GM18868 (cell line): ENCODE data around the gene CROCC2.

Source experiments
- ATAC-seq: cut with Tn5 transposase; IDR thresholded peaks from one replicate; pipeline ENCODE4 v1.9.1; 2021; ENCODE audit warnings: mild to moderate bottlenecking, moderate library complexity; ENCODE audit not compliant: unreplicated experiment

CROCC2 gene

DNA sequence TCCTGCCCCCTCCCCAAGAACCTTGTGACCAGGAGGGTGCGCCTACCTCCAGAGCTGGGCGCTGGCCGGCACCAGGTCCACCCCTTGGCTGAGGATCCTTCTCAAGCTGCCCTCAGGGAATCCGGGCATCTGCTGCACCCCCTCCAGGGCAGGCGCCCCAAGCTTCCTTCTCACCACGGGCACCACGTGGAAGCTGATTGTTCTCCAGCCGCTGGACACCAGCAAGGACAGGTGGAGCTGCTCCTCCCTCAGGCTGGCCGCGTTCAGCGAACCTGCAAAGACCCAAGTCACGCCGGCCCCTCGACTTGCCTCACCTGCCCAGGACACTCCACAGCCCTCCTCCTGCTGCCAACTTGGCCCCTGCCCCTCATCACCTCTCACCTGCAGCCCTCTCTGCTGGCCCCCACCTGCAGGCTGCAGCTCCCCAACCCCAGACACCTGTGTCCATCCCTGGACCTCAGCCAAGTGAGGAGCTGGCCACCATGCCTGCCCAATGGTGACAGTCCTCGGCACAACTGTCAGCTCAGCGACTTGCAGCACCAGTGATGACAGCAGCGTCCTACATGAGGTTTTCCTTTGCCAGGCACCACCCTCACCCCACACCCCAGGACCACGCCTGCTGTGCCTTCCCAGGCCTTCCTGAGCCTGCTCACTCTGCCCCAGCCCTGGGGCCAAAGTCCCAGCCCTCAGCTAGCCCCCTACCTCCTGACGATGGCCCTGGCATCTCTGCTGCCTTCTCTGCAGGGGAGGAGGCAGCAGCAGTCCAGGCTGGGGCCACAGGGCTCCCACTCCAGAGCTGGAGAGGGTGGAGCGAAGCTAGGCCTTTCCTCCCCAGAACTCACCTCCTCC lies 14.4 kb upstream of the CROCC2 start:
- ATAC-seq = no peak

DNA sequence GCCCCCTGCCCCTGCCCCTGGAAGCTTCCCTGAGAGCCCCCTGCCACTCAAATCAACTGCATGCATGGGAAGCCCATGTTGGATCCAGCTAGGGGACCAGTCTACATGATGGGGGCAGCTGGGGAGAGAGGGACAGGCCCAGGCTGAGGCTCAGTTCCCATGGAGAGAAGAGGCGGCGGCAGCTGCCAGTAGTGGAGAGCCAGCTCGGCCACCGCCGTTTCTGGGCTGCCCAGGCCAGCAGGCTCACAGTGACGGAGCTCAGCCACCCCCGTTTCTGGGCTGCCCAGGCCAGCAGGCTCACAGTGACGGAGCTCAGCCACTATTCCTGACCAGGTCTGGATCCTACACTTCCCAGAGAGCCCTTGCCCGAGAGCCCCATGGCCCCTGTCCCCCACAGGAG lies 13.8 kb upstream of the CROCC2 start:
- ATAC-seq = no peak

DNA sequence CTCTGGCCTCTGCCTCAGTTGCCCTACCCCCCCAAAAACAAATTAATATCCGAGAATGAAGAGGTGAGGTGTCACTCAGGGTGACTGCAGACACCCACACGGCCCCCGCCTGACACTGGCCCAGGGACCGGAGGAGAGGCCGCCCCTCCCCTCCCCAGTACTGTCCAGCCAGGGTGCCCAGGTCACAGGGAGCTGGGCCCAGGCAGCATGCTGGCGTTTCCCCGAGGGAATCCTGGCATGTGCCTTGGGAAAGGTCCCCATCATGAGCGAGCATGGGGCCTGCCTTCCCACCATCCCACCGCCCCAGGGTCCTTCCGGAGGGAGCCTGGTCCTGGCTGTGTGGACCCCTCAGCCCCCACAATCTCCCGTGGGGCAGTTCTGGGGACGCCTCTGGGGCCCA lies 13.2 kb upstream of the CROCC2 start:
- no peak for ATAC-seq

DNA sequence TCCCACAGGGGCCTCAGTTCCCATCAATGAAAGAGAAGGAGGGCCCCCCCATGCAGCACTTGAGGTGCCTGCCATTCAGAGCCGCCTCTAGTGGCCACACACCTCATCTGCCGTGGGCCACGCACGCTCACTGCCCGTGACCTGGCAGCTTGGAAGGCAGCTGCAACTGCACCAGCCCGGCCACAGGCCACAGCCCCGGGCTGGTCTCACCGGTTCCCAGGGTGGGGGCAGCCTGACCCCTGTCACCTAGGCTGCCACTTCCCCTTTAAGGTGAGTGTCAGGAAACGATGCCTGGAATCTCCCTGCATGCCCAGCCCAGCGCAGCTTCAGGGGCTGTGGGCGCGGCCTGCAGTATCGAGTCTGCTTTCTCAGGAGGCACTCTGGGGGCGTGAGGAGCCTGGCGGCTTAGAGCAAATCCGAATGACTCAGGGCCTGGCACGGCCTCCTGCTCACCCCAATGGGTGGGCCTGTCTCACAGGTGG lies 12.7 kb upstream of the CROCC2 start:
- no peak for ATAC-seq

DNA sequence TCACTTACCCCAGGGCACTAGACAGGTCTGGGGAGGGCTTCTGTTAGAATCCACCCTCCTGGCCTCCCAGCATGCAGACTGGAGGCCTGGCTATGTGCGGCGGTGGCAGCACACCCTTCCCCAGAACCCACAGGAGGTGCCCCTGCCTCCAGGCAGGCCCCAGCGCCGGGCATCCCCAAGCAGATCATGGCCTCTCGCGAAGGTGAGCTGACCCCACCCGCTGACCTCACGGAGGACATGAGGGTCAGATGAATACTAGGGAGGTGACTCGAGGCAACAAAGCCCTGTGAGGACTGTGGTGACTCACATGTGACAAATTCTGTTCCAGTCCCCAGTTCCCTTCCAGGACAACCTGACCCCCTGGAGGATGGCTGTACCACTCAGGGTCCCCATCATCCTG lies 12.1 kb upstream of the CROCC2 start:
- ATAC-seq = no peak

DNA sequence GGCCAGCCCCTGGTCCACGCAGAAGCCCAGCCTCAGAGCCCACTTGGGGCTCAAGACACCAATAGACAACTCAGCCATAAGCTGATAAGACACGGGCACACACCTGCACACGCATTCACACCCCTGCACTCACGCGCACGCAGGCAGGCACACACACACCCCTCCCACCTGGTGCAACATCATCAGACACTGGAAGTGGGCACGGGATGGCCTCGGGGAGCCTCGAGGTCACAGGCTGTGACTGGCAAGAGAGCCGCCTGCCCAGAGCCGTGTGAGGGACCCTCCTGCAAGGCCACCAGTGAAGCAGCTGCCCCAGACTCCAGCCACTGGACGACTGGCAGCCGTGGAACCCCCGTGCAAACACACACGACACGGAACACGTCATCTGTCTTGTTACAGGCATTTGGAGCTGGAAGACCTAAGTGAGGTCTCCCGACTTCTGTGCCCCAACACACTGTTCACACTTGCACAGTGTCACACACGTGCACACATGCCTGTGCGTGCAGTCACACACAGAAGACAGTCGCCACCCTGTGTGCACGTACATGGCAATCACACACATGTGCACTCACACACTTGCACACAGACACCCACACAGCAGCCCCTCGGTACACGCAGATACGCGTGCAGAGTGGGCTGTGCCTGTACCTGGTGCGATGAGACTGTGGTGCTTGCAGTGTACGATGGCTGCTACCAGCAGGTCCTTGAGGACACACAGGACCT lies 11.1 kb upstream of the CROCC2 start:
- ATAC-seq = no peak

DNA sequence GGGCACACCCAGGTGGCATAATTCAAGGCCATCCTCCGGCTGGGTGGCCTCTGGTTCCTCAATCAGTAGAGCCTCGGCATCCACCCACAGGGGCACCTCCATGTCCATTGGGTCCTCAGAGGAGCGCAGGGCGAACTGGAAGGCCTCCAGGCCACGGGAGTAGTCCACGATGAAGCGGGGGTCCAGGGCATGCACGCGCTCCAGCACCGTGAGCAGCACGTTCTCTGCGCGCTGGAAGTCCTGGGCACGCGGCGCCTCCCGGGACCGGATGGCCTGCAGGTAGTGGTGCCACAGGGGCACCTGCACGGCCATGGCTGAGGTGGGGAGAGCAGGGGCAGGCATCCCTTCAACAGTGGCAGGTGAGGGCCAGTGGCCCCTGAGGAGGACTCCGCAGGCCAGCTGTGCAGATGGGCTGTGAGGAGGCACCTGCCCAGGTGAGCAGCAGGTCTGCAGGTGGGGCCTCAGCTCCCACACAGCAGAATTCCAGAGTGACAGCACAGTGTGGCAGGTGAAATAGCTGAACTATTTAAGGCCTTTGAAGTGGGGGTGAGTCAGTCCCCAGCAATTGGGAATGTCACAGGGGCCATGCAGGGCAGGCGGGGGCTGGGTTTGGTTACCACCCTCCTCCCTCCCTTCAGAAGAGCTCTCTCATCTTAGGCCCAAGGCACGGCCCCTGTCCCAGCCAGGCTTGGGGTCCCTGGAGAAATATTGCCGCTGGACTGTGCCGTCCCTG lies 10.3 kb upstream of the CROCC2 start, which contains the start of gene MAB21L4:
Gene MAB21L4 (minus strand): TSS at position 501 of the 733 bp plus-strand sequence. CDS start 159 bp downstream, at position 342.
- no peak for ATAC-seq

DNA sequence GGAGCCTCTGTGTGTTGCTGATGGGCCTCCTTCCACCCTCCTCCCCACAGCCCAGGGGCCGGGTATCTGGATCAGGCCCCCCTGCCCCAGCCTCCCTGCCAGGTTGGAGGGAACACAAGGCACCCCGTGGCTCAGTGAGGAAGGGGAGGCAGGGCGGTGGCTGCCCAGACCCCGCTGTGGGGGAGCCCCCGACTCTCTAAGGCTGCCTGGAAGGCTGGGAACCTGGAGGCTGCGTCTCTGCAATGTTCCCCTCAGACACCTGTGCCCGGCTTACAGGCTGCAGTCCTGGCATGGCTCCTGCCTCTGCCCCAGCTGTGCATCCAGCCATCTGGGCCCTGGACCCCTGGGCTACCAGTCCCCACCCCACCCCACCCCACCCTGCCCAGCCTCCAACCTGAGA lies 9.7 kb upstream of the CROCC2 start:
- ATAC-seq = no peak

DNA sequence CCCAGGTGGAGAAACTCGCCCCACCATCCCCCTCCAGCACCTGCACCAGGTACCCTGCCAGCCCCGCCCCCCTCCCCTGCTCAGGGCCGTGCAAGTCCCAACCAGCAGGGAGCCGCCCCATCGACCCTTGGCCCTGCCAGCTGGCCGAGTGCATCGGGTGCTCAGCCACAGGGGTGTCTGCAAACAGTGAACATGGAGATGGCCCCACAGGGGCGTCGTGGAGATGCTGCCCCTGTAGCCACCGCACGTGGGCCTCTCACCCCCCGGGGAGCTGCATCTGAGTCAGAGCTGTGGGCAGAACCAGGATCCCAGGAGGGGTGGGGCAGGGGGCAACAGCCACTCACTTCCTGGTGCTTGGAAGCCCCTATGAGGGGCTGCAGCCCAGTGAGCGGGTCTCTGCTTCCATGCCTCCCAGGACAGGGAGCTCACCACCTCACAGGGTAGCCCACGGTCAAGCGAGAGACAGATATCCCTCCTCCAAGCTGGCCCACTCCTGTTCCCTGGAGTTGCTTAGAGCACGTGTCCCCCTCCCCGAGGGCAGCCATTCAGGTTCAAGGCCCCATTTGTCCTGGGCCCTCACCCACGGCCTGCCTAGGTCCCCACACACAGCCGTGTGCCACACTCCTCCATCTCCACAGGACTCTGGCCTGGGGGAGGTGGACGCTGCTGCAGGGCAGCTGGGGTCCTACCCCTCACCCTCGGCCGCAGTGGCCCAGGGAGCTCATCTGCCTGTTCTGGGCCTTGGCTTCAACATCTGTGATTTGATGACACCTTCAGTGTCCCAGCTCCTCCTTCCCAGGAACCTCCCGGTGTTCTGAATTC lies 9.1 kb upstream of the CROCC2 start:
- no peak for ATAC-seq

DNA sequence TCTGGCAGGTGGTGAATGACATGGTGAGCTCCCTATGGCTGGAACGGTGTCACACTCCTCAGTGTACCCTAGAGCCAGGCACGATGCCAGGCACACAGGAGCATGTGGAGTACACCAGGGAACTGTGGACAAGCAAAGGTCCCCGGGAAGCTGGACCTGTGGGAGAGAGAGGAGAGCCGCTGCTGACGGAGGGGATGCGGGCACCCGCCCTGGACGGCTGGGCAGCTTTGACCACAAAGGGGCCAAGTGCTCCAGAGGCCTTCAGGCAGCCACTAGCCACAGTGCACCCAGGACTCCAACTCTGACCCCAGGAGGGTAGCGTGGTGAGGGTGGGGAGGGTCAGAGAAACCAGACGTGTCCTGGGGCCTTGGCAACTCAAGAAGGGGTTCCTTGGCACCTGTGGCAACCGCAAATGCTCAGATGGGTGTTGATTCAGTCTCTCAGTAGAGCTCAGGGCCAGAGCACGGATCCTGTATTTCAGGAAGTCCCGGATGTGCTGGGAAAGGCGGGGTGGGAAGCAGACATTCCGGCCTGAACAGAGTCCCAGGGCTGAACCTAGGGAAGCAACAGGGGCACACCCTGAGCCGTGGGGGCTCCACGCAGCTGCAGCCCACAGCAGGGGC lies 7.9 kb upstream of the CROCC2 start:
- no peak for ATAC-seq

DNA sequence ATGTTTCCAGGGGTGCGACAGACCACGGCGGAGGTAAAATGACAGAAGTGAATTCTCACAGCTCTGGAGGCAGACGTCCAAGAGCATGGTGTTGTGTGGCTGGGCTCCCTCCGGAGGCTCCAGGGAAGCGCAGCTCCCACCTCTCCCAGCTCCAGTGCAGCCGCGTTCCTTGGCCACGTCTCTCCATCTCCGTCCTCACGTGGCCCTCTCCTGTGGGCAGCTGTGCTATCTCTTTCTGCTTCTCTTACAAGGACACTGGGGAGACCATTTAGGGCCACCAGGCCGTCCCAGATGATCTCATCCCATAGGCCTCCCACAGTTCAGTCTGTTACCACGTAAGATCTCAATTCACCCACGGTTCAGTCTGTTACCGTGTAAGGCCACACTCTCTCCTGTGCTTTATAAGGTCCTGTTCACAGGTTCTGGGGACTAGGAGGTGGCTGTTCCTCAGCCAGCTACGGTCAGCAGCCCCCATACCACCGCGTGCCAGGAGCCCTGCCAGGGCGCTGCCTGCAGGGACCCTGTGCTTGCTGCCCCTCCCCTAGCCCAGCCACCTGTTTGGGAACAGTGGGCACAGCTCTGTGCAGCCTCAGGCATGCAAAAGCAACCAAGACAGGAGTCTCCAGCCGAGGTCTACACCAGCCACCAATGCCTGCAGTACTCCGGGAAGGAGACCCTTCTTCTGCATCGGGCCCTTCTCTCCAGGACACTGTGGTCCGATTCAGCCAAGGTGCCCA lies 7.2 kb upstream of the CROCC2 start:
- no peak for ATAC-seq

DNA sequence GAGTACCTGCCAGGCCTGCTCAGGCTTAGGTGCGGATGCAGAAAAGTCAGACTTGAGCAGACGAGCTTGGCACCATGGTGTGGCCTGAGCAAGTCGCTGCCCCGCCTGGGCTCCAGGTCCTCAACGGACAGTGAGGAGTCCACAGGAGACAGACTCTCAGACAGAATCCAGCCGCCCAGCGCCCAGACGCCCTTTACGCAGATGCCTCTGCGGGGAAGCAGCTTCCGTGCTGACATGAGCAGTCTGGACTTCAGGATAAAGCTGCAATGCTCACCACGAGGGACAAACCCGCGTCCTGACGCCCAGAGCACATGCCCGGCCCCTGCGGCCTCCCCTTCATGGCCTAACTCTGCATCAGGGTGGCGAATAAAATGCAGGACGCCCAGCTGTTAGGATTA lies 6.7 kb upstream of the CROCC2 start:
- no peak for ATAC-seq

DNA sequence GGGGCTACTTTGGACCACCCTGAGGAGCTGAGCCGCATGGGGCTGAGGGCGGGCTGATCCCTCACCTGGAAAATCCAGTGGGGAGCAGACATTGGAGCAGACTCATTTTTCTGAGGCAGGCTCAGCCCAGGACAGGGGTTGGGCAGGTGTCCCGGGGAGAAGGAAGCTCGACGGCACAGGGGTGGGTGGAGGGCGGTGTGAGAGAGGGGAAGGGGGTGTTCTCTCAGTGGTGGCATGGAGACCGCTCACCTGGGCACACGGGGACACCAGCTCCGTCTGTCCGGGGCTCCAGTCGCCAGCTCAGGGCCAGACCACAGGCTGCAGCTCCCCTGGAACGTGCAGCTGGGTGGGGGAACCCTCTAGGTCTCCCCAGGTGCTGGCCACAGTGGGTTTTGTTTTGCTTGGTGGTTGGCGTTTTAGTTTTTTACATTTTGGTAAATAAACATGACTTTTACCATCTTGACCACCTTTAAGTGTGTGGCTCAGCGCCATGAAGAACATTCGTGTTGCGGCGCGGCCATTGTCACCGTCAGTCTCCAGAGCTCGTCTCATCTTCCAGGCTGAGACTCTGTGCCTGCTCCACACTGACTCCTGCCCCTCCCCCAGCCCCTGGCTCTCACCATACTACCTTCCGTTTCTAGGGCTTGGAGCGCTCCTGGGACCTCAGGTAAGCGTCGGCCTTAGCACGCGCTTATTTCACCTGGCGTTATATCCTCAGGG lies 5.8 kb upstream of the CROCC2 start:
- ATAC-seq = no peak

DNA sequence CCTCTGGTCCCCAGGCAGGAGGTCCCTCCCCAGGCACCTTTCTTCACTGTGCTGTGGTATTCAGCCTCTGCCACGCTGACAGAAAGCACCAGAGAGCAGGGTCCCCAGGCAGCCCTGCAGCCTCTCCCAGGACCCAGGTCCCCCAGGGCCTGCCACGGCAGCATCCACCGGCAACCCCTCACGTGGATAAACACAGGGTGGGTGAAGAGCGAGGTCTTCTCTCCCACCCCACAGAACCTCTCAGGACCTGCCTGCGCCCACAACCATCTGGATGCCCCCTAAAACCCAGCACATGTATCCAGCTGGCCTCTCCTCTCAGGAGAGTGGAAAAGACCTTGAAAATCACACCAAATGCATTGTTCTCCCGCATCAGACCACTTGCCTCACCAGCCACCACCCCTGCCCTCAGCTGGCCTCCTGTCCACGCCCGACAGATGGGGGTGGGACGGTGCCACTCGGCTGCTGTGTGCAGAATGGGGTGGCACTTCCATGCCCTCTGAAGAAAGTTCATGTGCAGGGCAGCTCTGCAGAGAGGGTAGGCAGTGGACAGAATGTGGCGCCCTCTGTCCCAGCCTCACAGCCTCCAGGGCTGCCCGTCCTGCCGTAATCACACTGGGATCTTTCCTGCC lies 4.0 kb upstream of the CROCC2 start:
- ATAC-seq = no peak

DNA sequence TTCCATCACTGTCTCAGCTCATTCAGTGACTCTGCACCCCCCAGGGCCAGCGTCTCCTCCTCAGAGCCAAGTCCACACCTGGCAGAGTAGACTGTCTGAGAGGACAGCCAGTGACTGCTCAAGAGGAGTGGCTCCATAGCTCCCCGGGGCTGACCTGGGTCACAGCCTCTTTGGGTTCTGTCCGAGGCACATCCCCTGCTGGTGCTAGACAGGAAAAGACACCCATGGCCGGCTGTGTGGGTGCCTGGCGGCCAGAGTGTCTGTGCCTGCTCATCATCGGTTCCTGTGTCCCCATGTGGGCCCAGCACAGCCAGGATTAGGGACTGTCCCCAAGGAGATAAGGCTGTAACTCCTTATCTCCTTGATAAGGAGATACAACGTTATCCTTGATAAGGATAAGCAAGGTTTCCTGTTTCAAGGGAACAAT lies 3.5 kb upstream of the CROCC2 start:
- ATAC-seq = no peak

DNA sequence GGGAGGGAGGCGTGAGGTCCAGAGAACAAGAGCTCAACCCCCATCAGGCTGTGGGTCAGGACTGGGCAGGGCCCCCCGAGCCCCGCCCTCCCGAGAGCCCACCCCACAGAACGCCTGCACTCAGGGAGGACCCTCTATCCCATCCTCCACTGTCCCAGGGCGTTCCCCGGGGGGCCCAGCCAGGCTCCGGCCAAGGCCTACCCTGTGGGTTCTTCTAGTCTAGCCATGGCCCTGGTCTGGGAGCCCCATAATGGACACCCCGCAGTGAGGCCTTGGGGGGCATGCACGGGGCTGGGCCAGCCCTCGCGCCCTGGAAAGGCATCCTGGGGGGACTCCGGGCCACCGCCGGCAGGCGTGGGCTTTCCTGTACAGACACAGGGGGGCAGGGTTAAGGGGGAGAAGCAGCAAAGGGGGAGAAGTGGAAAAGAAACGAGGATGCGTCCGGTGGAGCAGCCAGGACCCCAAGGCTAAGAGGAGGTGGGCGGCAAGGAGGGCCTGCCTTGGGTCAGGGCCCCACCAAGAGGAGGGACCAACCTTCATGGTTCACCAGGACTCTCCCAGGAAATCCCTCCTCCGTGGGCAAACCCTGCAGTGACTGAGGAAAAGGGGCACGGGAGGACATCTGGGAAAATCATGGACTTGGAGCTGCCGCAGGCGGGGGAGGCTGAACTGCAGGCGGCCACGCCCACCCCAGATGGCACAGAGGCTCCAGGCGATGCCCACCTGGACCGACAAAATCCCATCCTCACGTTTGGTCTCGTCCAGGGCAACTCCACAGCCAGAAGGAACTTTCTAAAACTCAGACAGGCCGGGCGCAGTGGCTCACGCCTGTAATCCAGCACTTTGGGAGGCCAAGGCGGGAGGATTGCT lies 2.7 kb upstream of the CROCC2 start:
- ATAC-seq = no peak
